ENCODE results near the gene IGF2BP1. TPM values are rescaled to one million over a fixed set of nuclear protein-coding genes. Genes with fewer than 3 reads are reported as not detected.

Gene IGF2BP1
- total and polyA plus RNA-seq, 2 of the 8 experiments (the other 6 are each of a cell fraction or from before 2014, with no cell fraction given): 41.6 to 513 TPM

DNA sequence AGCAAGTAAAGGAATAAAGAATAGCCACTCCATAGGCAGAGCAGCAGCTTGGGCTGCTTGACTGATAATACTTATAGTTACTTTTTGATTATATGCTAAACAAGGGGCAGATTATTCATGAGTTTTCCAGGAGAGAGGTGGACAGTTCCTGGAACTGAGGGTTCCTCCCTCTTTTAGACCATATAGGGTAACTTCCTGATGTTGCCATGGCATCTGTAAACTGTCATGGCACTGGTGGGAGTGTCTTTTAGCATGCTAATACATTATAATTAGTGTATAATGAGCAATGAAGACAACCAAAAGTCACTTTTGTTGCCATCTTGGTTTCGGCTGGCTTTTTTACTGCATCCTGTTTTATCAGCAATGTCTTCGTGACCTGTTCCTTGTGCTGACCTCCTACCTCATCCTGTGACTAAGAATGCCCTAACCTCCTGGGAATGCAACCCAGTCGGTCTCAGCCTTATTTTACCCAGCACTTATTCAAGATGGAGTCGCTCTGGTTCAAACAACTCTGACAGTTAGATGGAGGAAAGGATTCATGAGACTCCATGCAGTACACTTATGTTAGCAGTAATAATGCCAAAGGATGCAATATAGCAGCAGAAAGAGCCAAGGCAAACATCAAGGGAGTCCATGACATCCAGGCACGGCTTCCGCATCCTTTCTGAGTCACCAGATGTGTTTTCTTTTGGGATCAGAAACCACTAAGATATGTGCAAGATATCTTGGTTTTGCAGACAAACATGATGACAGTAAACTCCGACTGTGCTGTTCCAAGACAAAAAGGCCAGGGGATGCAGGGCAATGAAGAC is 79.6 kb downstream of the IGF2BP1 start:
- H2BK15ac ChIP-seq (ENCODE audit: low read length): no peak overlapping the region
- H3K23me2 ChIP-seq (ENCODE audit: low read depth, low read length): no peaks in the 10 kb centered on the region
- H2BK5ac ChIP-seq (ENCODE audit: low read depth, low read length): no peak overlapping the region
- H2BK120ac ChIP-seq (replicated peaks; ENCODE audit: low read depth, low read length): no peak overlapping the region
- no peak overlapping the region for H3K4me2 ChIP-seq (ENCODE audit: insufficient read depth in 1 of 2, low read depth in 2 of 2, low read length in 2 of 2)
- WGBS, 2 experiments (ENCODE audit: extremely low coverage in 1 of 2, insufficient coverage in 1 of 2, insufficient read length in 1 of 2, insufficient replicate concordance in 2 of 2, low coverage in 1 of 2, low lambda C conversion rate in 2 of 2, missing lambda C conversion rate in 1 of 2): 89% methylated on average over 7 of the region's 7 CpGs; no CpG with 5 or more reads in 1 of the 2 experiments
- peaks cover 0 to 3% (median 0%) of the 10 kb centered on the region in 4 experiments; a peak in 4 of 7 replicates for H3K4me1 ChIP-seq (replicated peaks in 1 of 4; ENCODE audit: control insufficient read depth in 3 of 4, insufficient read depth in 4 of 4, low read length in 3 of 4)
- ChIA-PET POLR2A (ENCODE audit: partially characterized antibody) (interaction anchor here (1.0 kb wide), 1 partner anchor 17 kb away, joined by 4 read pairs; no protein-coding TSS in a partner anchor), CTCF (ENCODE audit: partially characterized antibody) (no interaction called here)
- no peak overlapping the region for H3K14ac ChIP-seq (ENCODE audit: insufficient read length)
- no peak overlapping the region for H3K27ac ChIP-seq (ENCODE audit: low read depth, low read length)
- no peaks in the 10 kb centered on the region for H3K79me1 ChIP-seq (ENCODE audit: low read depth, low read length)
- H2BK20ac ChIP-seq (ENCODE audit: low read length): no peak overlapping the region
- H4K91ac ChIP-seq (replicated peaks; ENCODE audit: insufficient read length, low read length): no peak overlapping the region
- H3K4ac ChIP-seq (replicated peaks; ENCODE audit: insufficient read length, low read depth, low read length): no peak overlapping the region
- H3K56ac ChIP-seq (replicated peaks; ENCODE audit: insufficient read length, low read depth, low read length): no peak overlapping the region
- no peak overlapping the region for H4K5ac ChIP-seq (ENCODE audit: insufficient read length, low read depth, low read length)
- H3K36me3 ChIP-seq (ENCODE audit: control insufficient read depth in 2 of 4, insufficient read depth in 4 of 4, low read length in 3 of 4): no peaks in the 10 kb centered on the region; a peak in 1 of 8 replicates
- no peak overlapping the region for H3K23ac ChIP-seq (ENCODE audit: insufficient read length)
- H3K4me3 ChIP-seq (ENCODE audit: extremely low read depth in 1 of 4, insufficient read depth in 2 of 4, low read depth in 3 of 4, low read length in 4 of 4): no peak overlapping the region
- H3K79me2 ChIP-seq (ENCODE audit: control insufficient read depth in 1 of 2, insufficient read depth in 2 of 2, low read length in 2 of 2): no peaks in the 10 kb centered on the region
- H3K18ac ChIP-seq (ENCODE audit: extremely low read depth, low read length): no peak overlapping the region
- no peak overlapping the region for H2BK12ac ChIP-seq (ENCODE audit: low read depth, low read length)
- FAIRE-seq: no peak
- no peak overlapping the region for H2AK5ac ChIP-seq (ENCODE audit: low read depth, low read length)
- no peaks in the 10 kb centered on the region for H3K27me3 ChIP-seq (replicated peaks in 1 of 4; ENCODE audit: control insufficient read depth in 3 of 4, extremely low read depth in 1 of 4, insufficient read depth in 3 of 4, low read length in 3 of 4)
- H4K8ac ChIP-seq (ENCODE audit: extremely low read depth, insufficient read depth, low read length): no peak overlapping the region
- no peak overlapping the region for H3K9ac ChIP-seq (replicated peaks in 1 of 4; ENCODE audit: extremely low read depth in 1 of 4, low read depth in 3 of 4, low read length in 3 of 4)
- no peak overlapping the region for H2AFZ ChIP-seq (ENCODE audit: low read length)
- no peak for DNase-seq (ENCODE audit: low read depth in 1 of 2, low spot score in 2 of 2)
- H4K20me1 ChIP-seq (replicated peaks in 1 of 2; ENCODE audit: control insufficient read depth in 1 of 2, insufficient read depth in 2 of 2, low read length in 2 of 2): no peaks in the 10 kb centered on the region
- H3K9me3 ChIP-seq (ENCODE audit: insufficient read depth in 2 of 2, low read depth in 1 of 2, low read length in 1 of 2): peaks cover 3 to 5% of the 10 kb centered on the region in 2 experiments; a peak in 3 of 4 replicates
- TF ChIP-seq TAF1 (IDR thresholded peaks at IDR 0.05; ENCODE audit: low read depth, low read length): no peak
- no peak for TF ChIP-seq CBX5 (IDR thresholded peaks at IDR 0.05; ENCODE audit: low read depth, low read length)
- TF ChIP-seq BRCA1 (IDR thresholded peaks at IDR 0.05; ENCODE audit: low read depth, low read length): no peak
- TF ChIP-seq RXRA (IDR thresholded peaks at IDR 0.05; ENCODE audit: insufficient read depth, low read depth, low read length): no peak
- TF ChIP-seq MAFK (IDR thresholded peaks at IDR 0.05; ENCODE audit: low read depth, low read length): no peak
- no peak for TF ChIP-seq RAD21 (IDR thresholded peaks at IDR 0.05 in 1 of 2, conservative IDR thresholded peaks at IDR 0.05 in 1 of 2; ENCODE audit: low read depth in 2 of 2, low read length in 2 of 2)
- TF ChIP-seq ASH2L (IDR thresholded peaks at IDR 0.05; ENCODE audit: low read length): no peak
- no peak for TF ChIP-seq GTF2F1 (IDR thresholded peaks at IDR 0.05; ENCODE audit: borderline replicate concordance, low read depth, low read length)
- no peak for TF ChIP-seq SIN3A (conservative IDR thresholded peaks at IDR 0.05 in 1 of 2, IDR thresholded peaks at IDR 0.05 in 1 of 2; ENCODE audit: low read depth in 1 of 2, low read length in 2 of 2)
- TF ChIP-seq, protein P1, sequence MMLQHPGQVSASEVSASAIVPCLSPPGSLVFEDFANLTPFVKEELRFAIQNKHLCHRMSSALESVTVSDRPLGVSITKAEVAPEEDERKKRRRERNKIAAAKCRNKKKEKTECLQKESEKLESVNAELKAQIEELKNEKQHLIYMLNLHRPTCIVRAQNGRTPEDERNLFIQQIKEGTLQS (IDR thresholded peaks at IDR 0.05; ENCODE audit: insufficient read depth, low read depth, low read length): no peak
- TF ChIP-seq KDM5A (IDR thresholded peaks at IDR 0.05; ENCODE audit: low read length): no peak
- no peak for TF ChIP-seq SRF (IDR thresholded peaks at IDR 0.05; ENCODE audit: low read depth, low read length)
